HG03066 (cell line): ENCODE results near the gene SF3B3.
"Not testable (repeated sequence)": the region's sequence is repeated elsewhere in the genome, so short reads cannot be mapped to it uniquely, and the experiment has no call there.

Experiments
- ATAC-seq: cut with Tn5 transposase; IDR thresholded peaks from one replicate; pipeline ENCODE4 v1.9.1; 2021; ENCODE audit warnings: low read depth; ENCODE audit not compliant: unreplicated experiment

The SF3B3 gene

DNA sequence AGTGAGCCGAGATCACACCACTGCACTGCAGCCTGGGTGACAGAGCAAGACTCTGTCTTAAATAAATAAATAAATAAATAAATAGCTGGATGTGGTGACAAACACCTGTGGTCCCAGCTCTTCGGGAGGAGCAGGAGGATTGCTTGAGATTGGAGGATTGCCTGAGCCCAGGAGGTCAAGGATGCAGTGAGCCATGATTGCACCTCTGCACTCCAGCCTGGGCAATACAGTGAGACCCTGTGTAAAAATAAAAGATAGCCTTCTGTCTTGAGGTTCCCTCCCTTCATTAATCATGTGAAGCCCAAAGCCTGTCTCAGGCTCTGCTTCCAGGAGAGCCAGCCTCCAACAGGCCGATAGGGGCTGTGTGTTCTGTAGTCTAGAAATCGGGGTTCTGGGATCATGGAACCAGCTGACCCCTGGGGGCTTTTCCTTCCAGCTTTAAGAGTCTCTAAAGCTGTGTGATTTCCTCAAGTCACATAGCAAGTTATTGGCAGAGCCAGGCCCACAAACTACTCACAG lies 88.2 kb downstream of the SF3B3 start:
- no peak for ATAC-seq

GRCh38 chr16:70612931-70613330 lies 89.3 kb downstream of the SF3B3 start:
- ATAC-seq = no peak

DNA sequence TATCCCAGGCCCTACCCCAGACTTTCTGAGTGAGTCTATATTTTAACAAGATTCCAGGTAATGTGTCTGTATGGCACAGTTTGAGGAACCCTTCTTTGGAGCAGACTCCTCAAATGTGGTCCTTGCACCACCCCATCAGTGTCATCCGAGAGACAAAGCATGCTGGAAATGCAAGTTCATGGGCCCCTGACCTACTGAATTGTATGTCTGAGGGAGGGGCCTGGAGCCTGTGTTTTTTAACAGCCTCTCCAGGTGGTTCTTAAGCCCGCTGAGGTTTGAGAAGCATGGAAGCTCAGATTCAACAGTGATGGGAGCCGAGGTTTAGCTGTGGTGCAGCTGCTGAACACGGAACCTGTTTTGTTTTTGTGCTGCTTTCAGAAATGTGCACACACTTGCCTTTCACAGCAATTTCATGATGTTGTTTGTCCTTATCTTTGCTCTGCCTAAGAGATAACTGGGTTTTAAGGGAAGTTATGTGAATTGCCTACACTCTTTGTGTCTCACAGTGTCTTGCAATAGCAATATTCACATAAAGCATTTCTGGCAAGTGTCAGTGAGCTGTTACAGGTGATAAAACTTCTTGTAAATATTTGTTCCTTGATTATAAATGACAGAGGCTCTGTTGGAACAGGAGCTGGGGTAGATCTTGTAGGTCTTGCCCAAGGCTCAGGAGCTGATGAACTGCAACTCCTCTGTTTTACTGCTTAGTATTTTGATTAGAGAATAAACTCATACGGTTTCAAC lies 90.8 kb downstream of the SF3B3 start:
- no peak for ATAC-seq

- ATAC-seq = no peak
These were observed 92.3 kb downstream of the SF3B3 start for GRCh38 chr16:70615945-70616344.

- ATAC-seq = not testable (repeated sequence)
These were observed 98.2 kb downstream of the SF3B3 start for GRCh38 chr16:70621864-70622263.
